GM19238 (cell line): ENCODE measurements around the gene UQCRFS1.

Experiments
- DNase-seq: peaks from one replicate; pipeline ENCODE4 v3.0.0; 2011; ENCODE audit warnings: low spot score; ENCODE audit not compliant: insufficient read length

The UQCRFS1 gene

GRCh38 chr19:29170554-29170953, 42.4 kb downstream of the UQCRFS1 start:
- no peak for DNase-seq

- no peak for DNase-seq
Observed at GRCh38 chr19:29162694-29163093, 50.3 kb downstream of the UQCRFS1 start.

- no peak for DNase-seq
Observed at GRCh38 chr19:29155683-29156082, 57.3 kb downstream of the UQCRFS1 start.
